GM10847 (cell line): ENCODE results near the gene DNAH10.

Source experiments
- POLR2A ChIP-seq: IDR thresholded peaks from 2 replicates; pipeline ENCODE4 v1.6.1; 2011; ENCODE audit not compliant: insufficient read length; ENCODE audit errors: extremely low read depth

Gene DNAH10

DNA sequence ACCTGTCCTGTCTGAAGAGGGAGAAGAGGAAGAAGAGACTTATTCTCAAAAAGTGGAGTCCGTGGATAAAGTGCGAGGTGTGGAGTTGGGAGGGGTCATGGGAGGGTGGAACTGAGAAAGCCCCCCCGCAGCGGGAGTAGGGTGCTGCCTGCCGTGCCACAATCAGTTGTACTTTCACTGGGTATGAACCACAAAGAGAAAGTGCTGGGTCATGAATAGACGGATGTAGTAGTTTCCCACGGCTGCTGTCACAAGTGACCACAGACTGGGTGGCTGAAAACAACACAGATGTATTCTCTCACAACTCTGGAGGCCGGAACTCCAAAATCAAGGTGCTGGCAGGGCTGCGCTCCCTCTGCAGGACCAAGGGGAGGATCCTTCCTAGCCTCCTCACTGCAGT is 5.5 kb downstream of the DNAH10 start:
- no peak for TF ChIP-seq POLR2A

- TF ChIP-seq POLR2A = no peak
Observed at GRCh38 chr12:123771261-123771660, 9.2 kb downstream of the DNAH10 start.

- no peak for TF ChIP-seq POLR2A
Observed at GRCh38 chr12:123772074-123772473, 10.0 kb downstream of the DNAH10 start.

DNA sequence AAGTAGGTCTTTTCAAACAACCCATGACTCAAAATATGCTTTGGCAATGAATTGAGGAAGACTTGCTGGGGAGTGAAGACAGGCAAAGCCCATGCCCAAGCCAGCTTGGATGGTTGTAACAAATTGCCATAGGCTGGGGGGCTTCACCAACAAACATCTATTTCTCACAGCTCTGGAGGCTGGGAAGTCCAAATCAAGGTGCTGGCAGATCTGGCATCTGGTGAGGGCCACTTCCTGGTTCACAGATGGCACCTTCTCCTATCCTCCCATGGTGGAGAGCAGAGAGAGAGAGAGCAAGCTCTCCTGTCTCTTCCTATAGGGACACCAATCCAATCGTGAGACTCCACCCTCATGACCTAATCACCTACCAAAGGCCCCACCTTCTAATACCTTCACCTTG is 11.3 kb downstream of the DNAH10 start:
- TF ChIP-seq POLR2A = no peak

- TF ChIP-seq POLR2A = no peak
Observed at GRCh38 chr12:123779551-123779950, 17.4 kb downstream of the DNAH10 start.

DNA sequence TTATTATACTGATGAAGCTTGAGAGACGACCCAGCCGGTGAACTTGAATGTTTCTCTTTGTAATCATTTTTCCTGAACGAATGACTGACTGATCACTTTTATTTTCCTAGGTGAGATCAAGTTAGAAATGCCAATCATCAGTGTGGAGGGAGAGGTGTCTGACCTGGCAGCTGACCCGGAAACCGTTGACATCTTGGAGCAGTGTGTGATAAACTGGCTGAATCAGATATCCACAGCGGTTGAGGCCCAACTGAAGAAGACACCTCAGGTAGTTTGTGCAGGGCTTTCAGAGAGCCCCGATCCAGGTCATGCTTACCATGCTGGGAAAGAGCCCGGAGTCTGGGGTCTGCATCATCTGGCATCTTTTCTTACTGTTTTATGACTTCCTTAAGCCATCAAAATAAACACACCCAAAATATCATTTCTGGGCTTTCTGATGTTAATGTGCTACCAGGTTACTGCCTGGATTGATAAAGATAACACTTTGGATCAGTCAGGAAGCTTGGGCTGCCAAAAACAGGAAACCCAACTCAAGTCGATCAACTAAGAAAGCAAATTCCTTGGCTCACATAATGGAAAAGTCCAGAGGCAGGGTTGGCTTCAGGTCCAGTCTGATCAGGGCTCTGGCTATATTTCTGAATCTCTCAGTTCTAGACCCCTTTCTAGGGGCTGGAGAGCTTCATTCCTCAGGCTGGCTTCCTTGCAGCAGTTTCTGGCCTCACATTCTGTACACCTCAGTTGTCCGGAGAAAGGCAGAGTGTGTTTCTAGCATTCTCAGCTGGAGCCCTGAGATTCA is 21.1 kb downstream of the DNAH10 start:
- TF ChIP-seq POLR2A = no peak

- TF ChIP-seq POLR2A = no peak
Observed at GRCh38 chr12:123787466-123787865, 25.4 kb downstream of the DNAH10 start.

- TF ChIP-seq POLR2A = no peak
Observed at GRCh38 chr12:123788541-123788940, 26.4 kb downstream of the DNAH10 start.

- TF ChIP-seq POLR2A = no peak
Observed at GRCh38 chr12:123790905-123791467, 28.9 kb downstream of the DNAH10 start.

DNA sequence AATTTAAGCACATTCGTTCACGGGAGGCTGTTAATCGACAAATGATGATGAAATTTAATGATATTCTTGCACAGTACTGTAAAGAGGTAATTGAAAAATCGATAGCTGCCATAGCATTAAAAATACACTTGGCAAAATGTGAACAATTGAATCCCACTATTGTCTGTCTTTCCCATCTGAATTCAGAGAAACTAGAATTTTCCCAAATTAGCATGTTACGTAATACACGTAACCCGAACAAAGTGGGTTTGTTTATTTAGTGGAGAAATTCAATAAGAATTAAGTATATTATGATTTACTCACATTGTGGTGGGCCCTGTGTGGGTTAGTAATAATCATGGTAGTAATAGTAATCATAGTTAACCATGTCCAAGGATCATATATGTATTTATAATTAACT is 31.9 kb downstream of the DNAH10 start:
- no peak for TF ChIP-seq POLR2A

- TF ChIP-seq POLR2A = no peak
Observed at GRCh38 chr12:123798518-123798917, 36.4 kb downstream of the DNAH10 start.

DNA sequence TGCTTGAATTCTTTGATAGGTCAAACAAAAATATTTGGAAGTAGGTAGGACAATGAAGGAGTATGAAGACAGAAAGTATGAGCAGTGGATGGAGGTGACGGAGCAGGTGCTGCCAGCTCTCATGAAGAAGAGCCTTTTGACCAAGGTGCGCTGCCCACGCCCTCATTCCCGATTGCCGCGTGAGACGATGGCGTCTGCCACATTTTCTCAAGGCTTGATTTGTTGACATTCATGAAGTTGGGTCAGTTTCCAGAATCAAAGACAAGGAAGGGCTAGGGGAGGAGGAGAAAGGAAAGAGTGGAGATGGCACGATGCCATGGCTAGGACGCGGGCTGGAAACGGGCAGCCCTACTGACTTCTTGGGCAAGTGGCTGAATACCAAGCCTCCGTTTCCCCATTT is 37.1 kb downstream of the DNAH10 start:
- TF ChIP-seq POLR2A = no peak

GRCh38 chr12:123801573-123802178 is 39.6 kb downstream of the DNAH10 start:
- TF ChIP-seq POLR2A = no peak

DNA sequence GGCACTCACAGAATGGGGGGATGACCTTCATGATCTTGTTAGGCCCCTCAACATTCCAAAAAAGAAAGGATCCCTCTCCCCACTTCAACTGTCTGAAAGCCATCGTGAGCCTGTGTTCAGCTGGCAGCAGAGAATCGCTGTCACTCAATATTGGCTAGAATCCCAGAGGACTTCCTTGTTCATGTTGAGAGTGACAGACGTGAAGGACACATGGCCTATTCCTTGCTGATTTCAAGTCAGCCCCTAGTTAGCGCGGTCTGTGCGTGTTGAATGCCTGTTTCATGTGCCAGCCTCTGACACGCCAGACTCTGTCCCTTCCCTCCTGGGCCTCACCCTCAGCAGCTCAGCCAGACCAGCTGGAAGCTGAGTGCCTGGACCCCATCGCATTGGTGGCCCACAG is 43.1 kb downstream of the DNAH10 start:
- TF ChIP-seq POLR2A = no peak

- TF ChIP-seq POLR2A = no peak
Observed at GRCh38 chr12:123807002-123807401, 44.9 kb downstream of the DNAH10 start.

DNA sequence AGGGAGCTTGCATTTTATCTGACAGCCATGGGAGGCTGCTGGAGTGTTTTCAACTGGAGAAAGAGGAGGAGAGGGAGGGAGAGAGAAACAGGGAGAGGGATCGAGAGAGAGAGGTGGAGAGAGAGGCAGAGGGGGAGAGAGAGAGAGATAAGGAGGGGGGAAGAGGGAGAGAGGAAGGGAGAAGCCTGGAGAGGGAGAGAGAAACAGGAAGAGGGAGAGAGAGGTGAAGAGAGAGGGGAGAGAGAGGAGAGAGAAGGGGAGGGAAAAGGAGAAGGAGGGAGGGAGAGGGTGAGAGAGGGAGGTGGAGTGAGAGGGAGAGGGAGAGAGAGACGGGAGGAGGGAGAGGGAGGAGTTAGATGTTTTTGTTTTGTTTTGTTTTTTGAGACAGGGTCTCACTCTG is 45.6 kb downstream of the DNAH10 start:
- no peak for TF ChIP-seq POLR2A

- no peak for TF ChIP-seq POLR2A
Observed at GRCh38 chr12:123808167-123808566, 46.1 kb downstream of the DNAH10 start.

DNA sequence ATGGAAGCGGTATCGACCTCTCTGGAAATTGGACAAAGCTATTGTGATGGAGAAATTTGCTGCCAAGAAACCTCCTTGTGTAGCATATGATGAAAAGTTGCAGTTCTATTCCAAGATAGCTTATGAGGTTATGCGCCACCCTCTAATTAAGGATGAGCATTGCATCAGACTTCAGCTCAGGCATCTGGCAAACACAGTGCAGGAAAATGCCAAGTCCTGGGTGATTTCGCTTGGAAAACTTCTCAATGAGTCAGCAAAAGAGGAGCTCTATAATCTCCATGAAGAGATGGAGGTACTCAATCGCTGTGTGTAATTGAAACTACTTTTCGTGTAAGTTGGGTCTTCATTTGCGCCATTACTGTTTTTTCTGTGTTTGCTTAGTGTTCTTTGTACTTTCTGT is 51.2 kb downstream of the DNAH10 start:
- TF ChIP-seq POLR2A = no peak
